Lower leg skin (tissue), 3 donors: Measurements from ENCODE around the gene STX18.

Experiments used
- CTCF ChIP-seq, 3 donors: fragments of 450-650 bp; IDR thresholded peaks; one replicate each; pipeline ENCODE4 v1.5.1; 2016; ENCODE audit warnings: antibody characterized with exemption in 3 of 3, mild to moderate bottlenecking in 3 of 3, moderate library complexity in 2 of 3
- POLR2A ChIP-seq, 2 donors: fragments of 450-650 bp; IDR thresholded peaks; one replicate each; pipeline ENCODE4 v1.6.1; 2016 to 2017; ENCODE audit warnings: antibody characterized with exemption in 2 of 2, mild to moderate bottlenecking in 1 of 2, moderate library complexity in 1 of 2

GRCh38 chr4:4474476-4474875 is 67.4 kb downstream of the STX18 start:
- TF ChIP-seq POLR2A (IDR thresholded peaks at IDR 0.05) (no peak), CTCF (IDR thresholded peaks at IDR 0.05) (no peak)
